ENCODE data around the gene RND2. TPM values are rescaled to one million over a fixed set of nuclear protein-coding genes. Genes with fewer than 3 reads are reported as not detected.
A peak's percentile ranks its signal among the peaks of the same experiment; 100 is the strongest.

The RND2 gene
- total RNA-seq, 1 donor from 2014 or later = 75.8 TPM

DNA sequence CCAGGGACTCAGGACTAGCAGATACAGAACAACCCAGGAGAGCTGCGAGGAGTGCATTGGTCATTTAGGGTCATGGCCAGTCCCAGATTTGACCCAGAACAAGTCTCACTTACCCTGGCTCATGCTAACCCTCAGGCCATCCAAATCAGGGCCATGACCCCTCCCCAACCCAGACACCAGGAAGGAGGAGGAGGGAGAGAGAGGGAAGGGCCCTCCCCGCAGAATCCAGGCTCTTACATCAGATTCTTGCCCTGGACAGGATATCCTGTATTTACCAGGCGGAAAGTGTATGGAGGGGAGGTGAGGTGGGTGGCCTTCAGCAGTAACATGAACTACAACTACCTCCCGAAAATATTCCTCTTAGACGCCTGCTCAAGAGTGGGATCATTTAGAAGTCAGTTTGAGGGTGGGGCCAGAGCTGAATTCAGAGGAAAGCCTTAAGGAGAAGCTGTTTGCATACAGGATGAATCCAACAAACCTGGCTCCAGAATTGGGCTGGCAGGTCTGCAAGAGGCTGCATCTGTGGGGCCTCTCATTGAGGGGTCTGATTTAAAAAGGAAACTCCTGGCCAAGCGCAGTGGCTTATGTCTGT, 4.9 kb upstream of the RND2 start:
- Mint-ChIP-seq H3K27ac (ENCODE audit: unreplicated experiment) (peak overlapping the region; percentile 95), H3K9me3 (ENCODE audit: unreplicated experiment) (peaks cover 8% of the 10 kb centered on the region)
- no peak for DNase-seq

DNA sequence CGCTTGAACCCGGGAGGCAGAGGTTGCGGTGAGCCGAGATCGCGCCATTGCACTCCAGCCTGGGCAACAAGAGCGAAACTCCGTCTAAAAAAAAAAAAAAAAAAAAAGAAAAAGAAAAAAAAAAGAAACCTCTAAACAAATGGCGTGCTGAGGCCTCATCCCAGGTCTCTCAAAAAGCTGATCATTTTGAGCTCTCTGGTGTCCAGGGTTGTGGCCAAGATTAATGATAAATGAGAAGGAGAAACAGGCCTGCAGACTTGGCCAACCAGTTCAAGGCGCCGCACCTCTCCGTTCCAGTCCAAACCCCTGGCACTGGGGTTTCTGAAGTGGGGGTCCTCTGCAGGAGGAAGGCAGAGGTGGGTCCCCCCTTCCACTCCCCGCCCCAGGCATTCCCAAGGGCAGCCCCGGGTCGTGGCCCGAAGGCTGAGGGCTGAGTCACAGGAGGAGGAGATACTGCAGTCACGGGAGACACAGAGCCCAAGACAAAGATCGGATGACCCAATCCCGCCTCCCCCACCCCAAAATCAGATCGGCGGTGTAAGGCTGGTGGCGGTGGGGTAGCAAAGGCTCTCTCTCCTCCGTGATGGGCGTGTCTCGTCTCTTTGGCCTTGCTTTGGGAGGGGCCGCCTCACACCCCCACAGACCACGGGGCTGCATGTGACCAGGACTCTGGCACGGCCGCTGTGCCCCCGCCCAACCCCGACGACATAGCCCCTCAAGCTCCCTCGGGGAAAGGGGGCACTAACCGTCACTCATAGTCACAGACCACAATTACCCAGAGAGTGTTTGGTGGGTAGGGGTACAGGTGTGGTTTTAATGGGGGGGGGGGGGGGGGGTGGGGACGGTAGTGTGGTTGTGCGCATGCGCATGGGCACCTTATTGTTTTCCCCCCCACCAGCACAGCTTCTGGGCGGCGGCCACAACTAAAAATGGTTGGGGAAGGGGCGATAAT, 4.0 kb upstream of the RND2 start:
- Mint-ChIP-seq H3K4me3 (ENCODE audit: unreplicated experiment) (peak overlapping the region; percentile 95), H3K36me3 (ENCODE audit: unreplicated experiment) (no peaks in the 10 kb centered on the region), H3K4me1 (ENCODE audit: low read depth, unreplicated experiment) (peaks cover 20% of the 10 kb centered on the region), H3K27me3 (ENCODE audit: unreplicated experiment) (peaks cover 14% of the 10 kb centered on the region), H3K9me3 (ENCODE audit: unreplicated experiment) (peaks cover 5% of the 10 kb centered on the region), H3K27ac (ENCODE audit: unreplicated experiment) (peak overlapping the region; percentile 95)
- TF ChIP-seq, protein P1, sequence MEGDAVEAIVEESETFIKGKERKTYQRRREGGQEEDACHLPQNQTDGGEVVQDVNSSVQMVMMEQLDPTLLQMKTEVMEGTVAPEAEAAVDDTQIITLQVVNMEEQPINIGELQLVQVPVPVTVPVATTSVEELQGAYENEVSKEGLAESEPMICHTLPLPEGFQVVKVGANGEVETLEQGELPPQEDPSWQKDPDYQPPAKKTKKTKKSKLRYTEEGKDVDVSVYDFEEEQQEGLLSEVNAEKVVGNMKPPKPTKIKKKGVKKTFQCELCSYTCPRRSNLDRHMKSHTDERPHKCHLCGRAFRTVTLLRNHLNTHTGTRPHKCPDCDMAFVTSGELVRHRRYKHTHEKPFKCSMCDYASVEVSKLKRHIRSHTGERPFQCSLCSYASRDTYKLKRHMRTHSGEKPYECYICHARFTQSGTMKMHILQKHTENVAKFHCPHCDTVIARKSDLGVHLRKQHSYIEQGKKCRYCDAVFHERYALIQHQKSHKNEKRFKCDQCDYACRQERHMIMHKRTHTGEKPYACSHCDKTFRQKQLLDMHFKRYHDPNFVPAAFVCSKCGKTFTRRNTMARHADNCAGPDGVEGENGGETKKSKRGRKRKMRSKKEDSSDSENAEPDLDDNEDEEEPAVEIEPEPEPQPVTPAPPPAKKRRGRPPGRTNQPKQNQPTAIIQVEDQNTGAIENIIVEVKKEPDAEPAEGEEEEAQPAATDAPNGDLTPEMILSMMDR (IDR thresholded peaks at IDR 0.05; ENCODE audit: partially characterized antibody, unreplicated experiment) = no peak
- DNase-seq = peak; percentile 68

More for the DNA sequence above, 4.9 kb upstream of the RND2 start:
- Mint-ChIP-seq H3K27me3 (ENCODE audit: unreplicated experiment) (peaks cover 14% of the 10 kb centered on the region), H3K4me1 (ENCODE audit: low read depth, unreplicated experiment) (peaks cover 20% of the 10 kb centered on the region), H3K4me3 (ENCODE audit: unreplicated experiment) (peak overlapping the region; percentile 95), H3K36me3 (ENCODE audit: unreplicated experiment) (no peaks in the 10 kb centered on the region)
- TF ChIP-seq, protein P1 (IDR thresholded peaks at IDR 0.05; ENCODE audit: partially characterized antibody, unreplicated experiment) = no peak

DNA sequence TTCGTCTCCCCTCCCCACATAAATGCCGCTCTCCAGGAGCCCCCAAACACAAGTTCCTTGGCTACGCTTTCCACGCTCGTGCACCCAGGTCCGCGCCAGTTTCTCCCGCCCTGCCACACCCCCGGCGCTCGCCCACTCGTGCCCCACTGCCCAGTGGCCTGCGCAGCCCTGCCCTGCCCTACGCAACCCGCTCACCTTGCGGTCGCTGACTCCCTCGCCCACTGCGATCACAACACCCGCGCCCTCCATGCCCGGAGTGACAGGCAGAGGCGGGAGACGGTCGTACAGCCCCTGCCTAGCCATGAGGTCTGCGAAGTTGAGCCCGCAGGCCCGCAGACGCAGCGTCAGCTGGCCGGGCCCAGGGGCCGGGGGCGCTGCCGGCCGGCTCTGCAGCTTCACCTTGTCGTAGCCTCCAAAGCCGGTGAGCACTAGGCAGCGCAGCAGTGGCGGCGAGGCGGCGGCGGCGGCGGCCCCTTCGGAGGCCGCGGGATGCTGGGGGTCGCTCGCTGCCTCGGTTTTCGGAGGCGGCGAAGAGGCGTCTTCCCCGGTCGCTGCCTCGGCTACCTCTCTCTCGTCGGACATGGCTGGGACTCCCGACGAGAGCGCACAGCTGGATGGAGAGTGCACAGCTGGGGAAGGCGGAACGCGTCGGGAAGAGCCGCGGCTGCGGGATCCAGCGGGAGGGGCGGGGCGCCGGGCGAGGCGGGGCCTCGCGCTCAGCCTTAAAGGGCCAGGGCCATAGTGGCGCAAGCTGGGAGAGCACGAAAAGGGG, 3.1 kb upstream of the RND2 start, which contains the start of gene VAT1:
Gene VAT1, minus strand, starts transcription at position 645 of the 772 bp plus-strand sequence. Its CDS starts 63 bp downstream, at position 582.
- no peaks in the 10 kb centered on the region for H3K36me3 Mint-ChIP-seq (ENCODE audit: unreplicated experiment)
- H3K4me1 Mint-ChIP-seq (ENCODE audit: low read depth, unreplicated experiment) = peaks cover 26% of the 10 kb centered on the region
- peaks cover 16% of the 10 kb centered on the region for H3K27me3 Mint-ChIP-seq (ENCODE audit: unreplicated experiment)
- peak within 1 kb of the TSS; percentile 95 for H3K27ac Mint-ChIP-seq (ENCODE audit: unreplicated experiment)
- TF ChIP-seq, protein P1 (IDR thresholded peaks at IDR 0.05; ENCODE audit: partially characterized antibody, unreplicated experiment) = no peak
- H3K9me3 Mint-ChIP-seq (ENCODE audit: unreplicated experiment) = peaks cover 5% of the 10 kb centered on the region
- peak within 1 kb of the TSS; percentile 95 for H3K4me3 Mint-ChIP-seq (ENCODE audit: unreplicated experiment)
- DNase-seq = peak; percentile 89

DNA sequence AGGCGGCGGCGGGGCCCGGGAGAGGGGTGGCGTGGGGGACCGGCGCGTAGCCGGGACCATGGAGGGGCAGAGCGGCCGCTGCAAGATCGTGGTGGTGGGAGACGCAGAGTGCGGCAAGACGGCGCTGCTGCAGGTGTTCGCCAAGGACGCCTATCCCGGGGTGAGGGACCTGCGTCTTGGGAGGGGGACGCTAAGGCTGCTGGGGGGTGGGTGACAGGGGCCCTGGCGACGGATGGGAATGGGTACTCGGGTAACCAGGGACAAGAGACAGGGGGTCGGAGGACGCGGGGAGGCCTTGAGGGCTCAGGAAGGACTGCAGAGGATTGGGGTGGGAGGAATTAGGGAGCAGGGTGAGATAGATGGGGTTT, 243 bp downstream of the RND2 start:
- DNase-seq = no peak
- TF ChIP-seq, protein P1 (IDR thresholded peaks at IDR 0.05; ENCODE audit: partially characterized antibody, unreplicated experiment) = no peak

More for the DNA sequence above, 243 bp downstream of the RND2 start:
- Mint-ChIP-seq H3K4me1 (ENCODE audit: low read depth, unreplicated experiment) (peaks cover 34% of the 10 kb centered on the region), H3K9me3 (ENCODE audit: unreplicated experiment) (peaks cover 8% of the 10 kb centered on the region), H3K4me3 (ENCODE audit: unreplicated experiment) (peak overlapping the region; percentile 89), H3K27me3 (ENCODE audit: unreplicated experiment) (peaks cover 9% of the 10 kb centered on the region), H3K36me3 (ENCODE audit: unreplicated experiment) (no peaks in the 10 kb centered on the region), H3K27ac (ENCODE audit: unreplicated experiment) (peak overlapping the region; percentile 92)
